ENCODE data around the gene MTCL3.
A peak's percentile ranks its signal among the peaks of the same experiment; 100 is the strongest.

The MTCL3 gene

GRCh38 chr6:127515794-127516661 lies 3.1 kb downstream of the MTCL3 start:
- TF ChIP-seq EZH2 (IDR thresholded peaks at IDR 0.05; ENCODE audit: low read length) (peak; percentile 85), CTCF (optimal IDR thresholded peaks at IDR 0.05 in 1 of 3, IDR thresholded peaks at IDR 0.05 in 1 of 3, conservative IDR thresholded peaks at IDR 0.05 in 1 of 3; ENCODE audit: extremely low read depth in 1 of 3, insufficient read depth in 2 of 3, low read length in 3 of 3) (peak in 1 of 3 experiments; percentile 24)
- FAIRE-seq (no peak), DNase-seq (ENCODE audit: low read depth, low spot score) (no peak)
- no peak overlapping the region for H3K27ac ChIP-seq (ENCODE audit: control insufficient read depth, insufficient read depth, low read length)
- dilution Hi-C loops (cut with MboI; ENCODE audit: extremely low pct_ligation_motif_present, low sequenced_read_pairs): no loop called here
- H3K4me2 ChIP-seq (ENCODE audit: control insufficient read depth, extremely low read depth, insufficient read depth, low read depth, low read length): peak overlapping the region; percentile 82
- no peak overlapping the region for H3K9ac ChIP-seq (ENCODE audit: control insufficient read depth, extremely low read depth, insufficient read depth, low read length)
- no peak overlapping the region for H2AFZ ChIP-seq (ENCODE audit: control insufficient read depth, low read length)
- no peaks in the 10 kb centered on the region for H3K36me3 ChIP-seq (ENCODE audit: control insufficient read depth in 2 of 2, extremely low read depth in 1 of 2, insufficient read depth in 2 of 2, low read length in 2 of 2)
- H3K4me1 ChIP-seq (ENCODE audit: control insufficient read depth, extremely low read depth, insufficient read depth, low read length): peaks cover 11% of the 10 kb centered on the region
- H3K4me3 ChIP-seq (ENCODE audit: control insufficient read depth in 2 of 3, extremely low read depth in 1 of 3, insufficient read depth in 2 of 3, low read depth in 1 of 3, low read length in 3 of 3): peak overlapping the region; percentile 30 to 55 (median 51)
- H4K20me1 ChIP-seq (ENCODE audit: control insufficient read depth, extremely low read depth, insufficient read depth, low read length): no peaks in the 10 kb centered on the region
- H3K9me1 ChIP-seq (ENCODE audit: control insufficient read depth, extremely low read depth, insufficient read depth, low read length): no peaks in the 10 kb centered on the region
- no peaks in the 10 kb centered on the region for H3K9me3 ChIP-seq (ENCODE audit: control insufficient read depth, low read depth, low read length)
- H3K79me2 ChIP-seq (ENCODE audit: control insufficient read depth, insufficient read depth, low read length): no peaks in the 10 kb centered on the region
- H3K27me3 ChIP-seq (ENCODE audit: control insufficient read depth, extremely low read depth, insufficient read depth, low read length): peaks cover 62% of the 10 kb centered on the region

GRCh38 chr6:127515234-127515793 lies 3.8 kb downstream of the MTCL3 start:
- peaks cover 11% of the 10 kb centered on the region for H3K4me1 ChIP-seq (ENCODE audit: control insufficient read depth, extremely low read depth, insufficient read depth, low read length)
- DNase-seq (ENCODE audit: low read depth, low spot score) (no peak), FAIRE-seq (no peak)
- H3K27me3 ChIP-seq (ENCODE audit: control insufficient read depth, extremely low read depth, insufficient read depth, low read length): peaks cover 62% of the 10 kb centered on the region
- peak overlapping the region; percentile 82 for H3K4me2 ChIP-seq (ENCODE audit: control insufficient read depth, extremely low read depth, insufficient read depth, low read depth, low read length)
- no peaks in the 10 kb centered on the region for H3K9me1 ChIP-seq (ENCODE audit: control insufficient read depth, extremely low read depth, insufficient read depth, low read length)
- no peaks in the 10 kb centered on the region for H3K36me3 ChIP-seq (ENCODE audit: control insufficient read depth in 2 of 2, extremely low read depth in 1 of 2, insufficient read depth in 2 of 2, low read length in 2 of 2)
- no peaks in the 10 kb centered on the region for H3K79me2 ChIP-seq (ENCODE audit: control insufficient read depth, insufficient read depth, low read length)
- no peaks in the 10 kb centered on the region for H3K9me3 ChIP-seq (ENCODE audit: control insufficient read depth, low read depth, low read length)
- no peaks in the 10 kb centered on the region for H4K20me1 ChIP-seq (ENCODE audit: control insufficient read depth, extremely low read depth, insufficient read depth, low read length)
- no peak overlapping the region for H3K27ac ChIP-seq (ENCODE audit: control insufficient read depth, insufficient read depth, low read length)
- H3K9ac ChIP-seq (ENCODE audit: control insufficient read depth, extremely low read depth, insufficient read depth, low read length): no peak overlapping the region
- no peak overlapping the region for H2AFZ ChIP-seq (ENCODE audit: control insufficient read depth, low read length)
- dilution Hi-C loops (cut with MboI; ENCODE audit: extremely low pct_ligation_motif_present, low sequenced_read_pairs): no loop called here
- peak overlapping the region; percentile 30 to 53 (median 51) for H3K4me3 ChIP-seq (ENCODE audit: control insufficient read depth in 2 of 3, extremely low read depth in 1 of 3, insufficient read depth in 2 of 3, low read depth in 1 of 3, low read length in 3 of 3)
- TF ChIP-seq CTCF (optimal IDR thresholded peaks at IDR 0.05 in 1 of 3, IDR thresholded peaks at IDR 0.05 in 1 of 3, conservative IDR thresholded peaks at IDR 0.05 in 1 of 3; ENCODE audit: extremely low read depth in 1 of 3, insufficient read depth in 2 of 3, low read length in 3 of 3): peak in 1 of 3 experiments; percentile 25
- TF ChIP-seq EZH2 (IDR thresholded peaks at IDR 0.05; ENCODE audit: low read length): peak; percentile 17

Measured in keratinocyte (primary cell).